NCI-H510A (cell line): ENCODE data around the gene NUP214.
"Not testable (repeated sequence)": the region's sequence is repeated elsewhere in the genome, so short reads cannot be mapped to it uniquely, and the experiment has no call there.

Experiments
- DNase-seq: peaks from one replicate; lab custom pipeline; 2025; lab: John Stamatoyannopoulos, UW

NUP214 gene

GRCh38 chr9:131193051-131193450 lies 67.7 kb downstream of the NUP214 start:
- no peak for DNase-seq

GRCh38 chr9:131194762-131195161 lies 69.4 kb downstream of the NUP214 start:
- no peak for DNase-seq

- no peak for DNase-seq
Observed at GRCh38 chr9:131197160-131197911, 72.0 kb downstream of the NUP214 start.

- peak; percentile 75 for DNase-seq
Observed at GRCh38 chr9:131198041-131198715, 72.8 kb downstream of the NUP214 start.

DNA sequence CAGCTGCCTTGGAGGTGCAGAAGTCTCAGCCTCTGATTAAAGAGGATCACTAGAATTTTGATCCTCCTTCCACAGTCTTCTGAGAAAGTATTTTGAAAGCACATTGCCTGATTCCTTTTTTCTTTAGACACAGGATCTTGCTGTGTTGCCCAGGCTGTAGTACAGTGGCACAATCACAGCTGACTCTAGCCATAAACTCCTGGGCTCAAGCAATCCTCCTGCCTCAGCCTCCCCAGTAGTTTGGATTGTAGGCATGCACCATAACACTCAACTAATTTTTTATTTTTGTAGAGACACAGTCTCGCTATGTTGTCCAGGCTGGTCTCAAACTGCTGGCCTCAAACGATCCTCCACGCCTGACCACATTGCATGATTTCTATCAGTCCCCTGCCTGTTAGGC lies 76.5 kb downstream of the NUP214 start:
- DNase-seq = no peak

DNA sequence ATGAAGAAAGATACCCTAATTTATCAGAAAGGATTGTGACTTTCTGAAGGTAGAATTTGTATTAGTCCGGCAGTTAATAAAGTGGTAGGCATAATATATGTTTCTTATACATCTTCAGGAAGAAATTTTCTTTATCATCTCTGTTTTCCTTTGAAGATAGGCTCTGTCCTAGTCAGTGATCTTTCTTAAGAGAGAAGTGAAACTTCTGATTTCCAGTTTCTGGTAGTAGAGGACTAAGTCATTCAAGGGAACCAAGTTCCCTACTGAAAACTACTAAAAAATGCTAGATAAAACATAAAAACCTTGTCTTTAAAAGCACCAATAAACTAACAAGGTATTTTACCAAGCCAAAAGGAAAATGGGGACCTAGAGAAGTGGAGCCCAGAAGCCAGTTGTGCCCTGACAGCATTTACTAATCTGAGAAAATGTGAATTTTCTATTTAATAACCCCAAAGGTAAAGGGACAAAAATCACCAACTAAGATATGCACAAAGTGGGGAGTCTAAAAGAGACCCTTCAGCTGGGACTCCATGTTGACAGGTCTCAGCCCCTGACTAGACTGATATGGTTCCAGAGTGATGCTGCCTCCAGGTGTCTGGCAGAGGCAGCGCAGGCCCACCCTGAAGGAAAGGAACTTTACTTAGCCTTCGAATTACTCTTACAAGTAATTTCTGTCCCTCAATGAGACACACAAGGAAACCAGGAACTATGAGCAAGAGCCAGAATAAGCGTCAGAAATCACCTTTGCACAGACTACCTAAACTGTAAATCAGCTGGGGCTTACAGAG lies 78.2 kb downstream of the NUP214 start:
- DNase-seq = no peak

DNA sequence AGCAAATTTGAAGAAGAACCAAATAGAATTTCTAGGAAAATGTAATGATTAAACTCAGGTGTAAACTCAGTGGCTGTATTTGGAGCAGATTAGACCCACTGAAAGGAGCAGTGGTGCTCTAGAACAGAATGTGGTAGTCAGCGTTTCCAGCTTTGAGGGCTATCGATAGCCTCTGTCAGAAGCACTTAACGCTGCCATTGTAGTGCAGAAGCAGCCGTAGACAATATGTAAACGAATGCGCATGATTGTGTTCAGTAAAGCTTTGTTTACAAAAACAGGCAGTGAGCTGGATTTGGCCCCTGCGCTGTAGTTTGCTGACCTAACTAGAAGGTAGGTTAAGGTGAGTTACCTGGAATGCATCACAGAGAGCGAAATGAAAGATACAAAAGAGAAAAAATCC lies 78.9 kb downstream of the NUP214 start:
- no peak for DNase-seq

GRCh38 chr9:131206495-131206894 lies 81.1 kb downstream of the NUP214 start:
- DNase-seq = no peak

DNA sequence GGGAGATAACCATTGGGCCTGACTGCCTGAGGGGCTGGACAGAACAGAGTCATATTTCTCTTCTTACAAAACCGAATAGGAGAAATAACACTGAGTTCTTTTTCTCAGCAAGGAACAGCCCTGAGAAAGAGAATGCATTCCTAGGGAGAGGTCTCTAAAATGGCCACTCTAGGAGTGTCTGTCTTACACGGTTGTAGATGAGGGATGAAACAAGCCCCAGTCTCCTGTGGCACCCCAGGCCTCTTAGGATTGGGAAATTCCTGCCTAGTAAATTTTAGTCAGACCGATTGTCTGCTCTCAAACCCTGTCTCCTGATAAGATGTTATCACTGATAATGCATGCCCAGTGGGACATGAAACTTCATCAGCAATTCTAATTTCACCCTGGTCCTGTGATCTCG lies 86.5 kb downstream of the NUP214 start:
- not testable (repeated sequence) for DNase-seq

GRCh38 chr9:131214286-131214856 lies 89.0 kb downstream of the NUP214 start:
- no peak for DNase-seq

DNA sequence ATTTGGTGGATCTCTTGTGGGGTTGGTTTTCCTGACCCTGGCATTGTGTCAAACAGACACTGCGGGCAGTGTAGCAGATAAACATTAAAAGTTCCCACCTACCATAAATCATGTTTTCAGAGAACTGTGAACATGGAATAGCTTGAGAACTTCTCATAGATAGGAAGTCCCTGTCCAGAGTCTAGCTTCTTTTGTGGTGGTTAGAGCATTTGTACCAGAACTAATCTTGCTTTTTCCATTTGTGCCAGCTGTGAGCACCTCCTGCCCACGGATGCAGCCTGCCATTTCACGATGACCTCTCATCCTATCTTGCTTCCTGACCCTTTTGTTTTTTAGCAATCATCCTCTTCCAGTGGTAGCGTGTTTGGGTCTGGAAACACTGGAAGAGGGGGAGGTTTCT lies 89.5 kb downstream of the NUP214 start:
- DNase-seq = no peak

- DNase-seq = no peak
Observed at GRCh38 chr9:131216806-131217205, 91.4 kb downstream of the NUP214 start.

DNA sequence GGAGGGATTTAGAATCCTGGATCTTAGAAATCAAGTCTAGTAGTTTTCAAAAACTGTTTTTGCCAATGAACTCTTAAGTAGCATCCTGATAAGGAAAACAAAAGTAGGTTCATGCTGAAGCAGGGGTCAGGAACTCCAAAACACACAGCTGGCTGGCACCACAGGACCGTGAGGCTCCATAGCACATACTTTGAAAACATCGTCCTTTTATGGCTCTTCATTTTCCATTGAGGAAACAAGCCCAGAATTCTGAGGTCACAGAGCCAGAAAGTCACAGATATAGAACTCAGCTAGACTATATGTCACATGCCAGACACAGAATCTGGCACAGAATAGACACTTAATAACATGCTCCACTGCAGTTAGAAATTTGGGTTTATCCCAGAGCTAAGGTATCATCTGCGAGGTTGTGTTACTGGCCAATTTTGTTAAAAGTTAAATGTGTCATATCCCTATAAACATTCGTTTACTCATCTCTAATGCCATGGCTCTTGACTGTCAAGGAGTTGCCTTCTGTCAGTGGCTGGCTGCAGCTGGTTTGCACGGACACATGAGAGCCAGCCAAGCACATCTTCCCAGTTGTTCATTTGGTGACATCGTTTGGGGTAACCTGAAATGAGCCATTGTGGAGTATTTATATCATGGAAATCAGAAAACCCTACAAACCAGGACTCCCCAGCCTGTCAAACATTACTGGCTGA lies 92.1 kb downstream of the NUP214 start:
- no peak for DNase-seq

- no peak for DNase-seq
Observed at GRCh38 chr9:131218370-131218769, 93.0 kb downstream of the NUP214 start.

- no peak for DNase-seq
Observed at GRCh38 chr9:131220485-131220884, 95.1 kb downstream of the NUP214 start.

- no peak for DNase-seq
Observed at GRCh38 chr9:131222460-131222859, 97.1 kb downstream of the NUP214 start.

DNA sequence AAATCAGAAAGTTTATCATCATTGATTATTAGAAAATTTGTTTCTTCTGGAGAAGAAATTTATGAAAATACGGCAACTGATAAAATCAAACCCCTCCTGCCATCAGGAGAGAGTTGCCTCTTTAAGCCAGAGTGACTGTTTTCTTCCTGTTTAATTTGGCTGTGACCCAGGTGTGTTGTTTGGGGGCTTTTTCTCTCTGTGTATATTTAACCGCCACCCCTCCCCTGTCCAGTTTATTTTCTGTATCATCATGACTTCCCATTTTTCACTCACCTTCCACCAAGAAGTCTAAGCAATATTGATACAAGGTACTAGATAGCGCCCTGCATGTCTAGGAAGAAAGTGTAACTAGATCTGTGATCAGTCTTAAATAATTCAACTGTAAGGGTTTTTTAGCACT lies 100.8 kb downstream of the NUP214 start:
- DNase-seq = no peak

DNA sequence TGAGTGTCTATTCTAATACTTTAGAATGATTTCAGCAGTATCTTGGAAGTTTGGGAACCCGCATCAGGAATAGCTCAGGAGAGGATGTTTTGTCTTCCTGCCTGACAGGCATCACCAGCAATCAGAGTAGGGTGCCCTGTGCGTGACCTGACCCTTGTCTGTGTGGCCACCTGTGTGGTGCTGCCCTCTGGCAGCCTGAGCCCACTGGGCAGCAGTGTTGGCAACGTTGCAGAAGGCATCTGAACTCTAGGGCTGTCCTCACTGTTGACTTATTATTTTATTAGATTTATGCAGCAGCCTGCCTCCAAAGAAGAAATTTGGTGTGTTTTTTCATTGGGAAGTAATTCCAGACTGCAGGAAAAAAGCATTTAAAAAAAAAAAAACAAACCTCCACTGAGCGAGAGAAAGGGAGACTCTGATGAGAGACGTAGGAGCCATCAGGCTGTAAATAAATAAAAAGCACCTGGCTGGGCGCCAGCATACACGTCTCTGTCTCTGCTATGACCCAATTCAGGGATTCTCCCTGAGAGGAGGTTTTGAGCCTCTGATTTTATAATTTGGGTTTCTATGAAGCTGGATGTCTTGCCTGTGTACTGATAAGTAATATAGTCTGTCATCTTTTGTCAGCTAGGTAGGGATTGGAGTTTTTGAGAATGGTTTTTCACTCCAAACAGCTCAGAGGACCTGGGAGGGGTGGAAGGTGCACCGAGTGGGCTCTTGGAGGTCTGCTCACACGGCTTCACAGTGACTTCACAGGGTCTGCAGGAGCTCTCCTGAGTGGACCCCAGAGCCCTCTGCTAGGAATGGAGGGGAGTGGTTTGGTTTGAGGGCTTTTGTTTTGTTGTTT lies 101.9 kb downstream of the NUP214 start:
- DNase-seq = no peak

DNA sequence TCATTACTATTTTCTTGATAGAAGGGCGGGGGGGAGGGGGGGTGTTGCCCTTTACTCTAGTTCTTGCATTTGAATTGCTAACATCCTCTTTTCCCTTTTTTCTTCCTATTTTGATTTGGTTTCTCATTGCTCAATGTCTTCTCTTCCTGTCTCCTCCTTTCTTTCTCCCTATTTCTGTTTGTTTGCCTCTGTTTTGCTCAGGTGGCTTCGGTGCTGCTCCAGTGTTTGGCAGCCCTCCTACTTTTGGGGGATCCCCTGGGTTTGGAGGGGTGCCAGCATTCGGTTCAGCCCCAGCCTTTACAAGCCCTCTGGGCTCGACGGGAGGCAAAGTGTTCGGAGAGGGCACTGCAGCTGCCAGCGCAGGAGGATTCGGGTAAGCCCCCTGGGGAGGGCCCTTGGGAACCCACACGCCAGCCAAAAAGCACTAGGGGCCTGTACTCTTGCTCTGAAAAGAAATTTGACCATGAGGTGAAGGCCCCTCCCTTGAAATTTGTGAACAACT lies 102.6 kb downstream of the NUP214 start:
- DNase-seq = no peak

GRCh38 chr9:131228988-131229387 lies 103.6 kb downstream of the NUP214 start:
- no peak for DNase-seq

DNA sequence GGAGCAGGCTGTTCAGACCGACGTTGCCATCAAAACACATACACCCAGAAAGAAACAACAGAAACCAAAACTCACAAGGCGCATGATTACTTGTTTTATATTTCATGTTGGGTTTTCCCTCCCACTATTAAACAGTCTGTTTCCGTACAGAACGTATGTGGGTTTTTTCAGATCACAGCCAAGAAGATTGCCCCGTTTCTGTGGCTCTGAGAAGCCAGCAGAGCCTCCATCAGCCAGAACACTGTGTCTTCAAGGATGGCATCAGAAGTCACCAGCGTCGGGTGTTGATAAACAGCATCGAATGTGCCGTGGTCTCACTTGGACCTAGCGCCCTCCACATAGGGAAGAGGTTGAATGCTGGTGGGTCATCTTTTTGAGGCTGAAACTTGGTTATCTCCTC lies 108.2 kb downstream of the NUP214 start:
- no peak for DNase-seq
